Activated CD4-positive, alpha-beta T cell treated with anti-CD3 and anti-CD28 coated beads, Interleukin-2, amount 10 ng/mL, durations not matched to agents 24 days and 14 days (primary cell): Measurements from ENCODE around the gene CNPY4. TPM values are rescaled to one million over a fixed set of nuclear protein-coding genes. Genes with fewer than 3 reads are reported as not detected.

ENCODE experiments used
- DNase-seq: peaks from one replicate; pipeline ENCODE4 v3.0.0; 2022
- H3K27ac Mint-ChIP-seq: one replicate; pipeline ENCODE4 v1.8.0; 2022; ENCODE audit warnings: mild to moderate bottlenecking, mixed read lengths
- H3K27me3 Mint-ChIP-seq: one replicate; pipeline ENCODE4 v1.8.0; 2022; ENCODE audit warnings: mixed read lengths
- H3K36me3 Mint-ChIP-seq: one replicate; pipeline ENCODE4 v1.8.0; 2022; ENCODE audit warnings: low read depth, mild to moderate bottlenecking, mixed read lengths
- H3K4me1 Mint-ChIP-seq: one replicate; pipeline ENCODE4 v1.8.0; 2021; ENCODE audit warnings: mixed read lengths
- H3K4me3 Mint-ChIP-seq: one replicate; pipeline ENCODE4 v1.8.0; 2022; ENCODE audit warnings: mild to moderate bottlenecking, moderate library complexity, mixed read lengths
- H3K9me3 Mint-ChIP-seq: one replicate; pipeline ENCODE4 v1.8.0; 2021; ENCODE audit warnings: mixed read lengths
- intact Hi-C: fragments of 100-400 bp; cut with micrococcal nuclease; formaldehyde crosslinking; loops from one replicate; pipeline ENCODE4 v1.15.1; 2023
- total RNA-seq: library from RNA; stranded (reverse); gene quantifications from 2 replicates; pipeline ENCODE4 v1.2.3, GENCODE V29; 2022

Gene CNPY4
- total RNA-seq, 1 donor from 2014 or later: 16.2 TPM

GRCh38 chr7:100087055-100087750 lies 32.2 kb upstream of the CNPY4 start:
- H3K27me3 Mint-ChIP-seq: peaks cover 10% of the 10 kb centered on the region
- DNase-seq: no peak
- H3K4me1 Mint-ChIP-seq: peaks cover 32% of the 10 kb centered on the region
- intact Hi-C loops: loop anchor here (10.0 kb wide), 1 partner anchor 532 kb away; the partner anchor contains the start of genes FAM200A and ZNF655
- no peaks in the 10 kb centered on the region for H3K9me3 Mint-ChIP-seq
- H3K4me3 Mint-ChIP-seq: peak overlapping the region; percentile 18
- peaks cover 22% of the 10 kb centered on the region for H3K36me3 Mint-ChIP-seq
- H3K27ac Mint-ChIP-seq: no peak overlapping the region

GRCh38 chr7:100088095-100088620 lies 31.3 kb upstream of the CNPY4 start:
- peak; percentile 56 for DNase-seq
- H3K27me3 Mint-ChIP-seq: peaks cover 7% of the 10 kb centered on the region
- peaks cover 31% of the 10 kb centered on the region for H3K36me3 Mint-ChIP-seq
- H3K4me1 Mint-ChIP-seq: peaks cover 27% of the 10 kb centered on the region
- H3K4me3 Mint-ChIP-seq: peak overlapping the region; percentile 86
- no peaks in the 10 kb centered on the region for H3K9me3 Mint-ChIP-seq
- peak overlapping the region; percentile 94 for H3K27ac Mint-ChIP-seq
- intact Hi-C loops: loop anchor here (2.0 to 10.0 kb wide), 2 partner anchors 39 to 533 kb away; partner anchors contain the start of genes FAM200A, MBLAC1 and ZNF655

- intact Hi-C loops: loop anchor here (1.0 to 10.0 kb wide), 4 partner anchors 8 to 534 kb away; partner anchors contain the start of genes AP4M1, FAM200A, MBLAC1 and MCM7
- Mint-ChIP-seq H3K27me3 (peaks cover 7% of the 10 kb centered on the region), H3K27ac (peak within 1 kb of the TSS; percentile 94), H3K36me3 (peaks cover 38% of the 10 kb centered on the region), H3K4me3 (peak within 1 kb of the TSS; percentile 86), H3K9me3 (no peaks in the 10 kb centered on the region), H3K4me1 (peaks cover 29% of the 10 kb centered on the region)
- DNase-seq: peak; percentile 97
Measured at GRCh38 chr7:100088621-100089457, 30.6 kb upstream of the CNPY4 start, which contains the start of gene COPS6. Gene COPS6 (plus strand): TSS chr7:100088969. CDS start chr7:100088991, 22 bp downstream.

- DNase-seq: no peak
- peaks cover 7% of the 10 kb centered on the region for H3K27me3 Mint-ChIP-seq
- intact Hi-C loops: loop anchor here (1.0 to 10.0 kb wide), 4 partner anchors 8 to 535 kb away; partner anchors contain the start of genes AP4M1, FAM200A, MBLAC1 and MCM7
- peak overlapping the region; percentile 86 for H3K4me3 Mint-ChIP-seq
- H3K4me1 Mint-ChIP-seq: peaks cover 29% of the 10 kb centered on the region
- peaks cover 45% of the 10 kb centered on the region for H3K36me3 Mint-ChIP-seq
- peak overlapping the region; percentile 94 for H3K27ac Mint-ChIP-seq
- no peaks in the 10 kb centered on the region for H3K9me3 Mint-ChIP-seq
Measured at GRCh38 chr7:100089458-100090196, 29.8 kb upstream of the CNPY4 start.

GRCh38 chr7:100090527-100091410 lies 28.7 kb upstream of the CNPY4 start:
- Mint-ChIP-seq H3K27me3 (no peaks in the 10 kb centered on the region), H3K4me1 (peaks cover 35% of the 10 kb centered on the region), H3K4me3 (peak overlapping the region; percentile 86), H3K27ac (peak overlapping the region; percentile 2), H3K9me3 (no peaks in the 10 kb centered on the region), H3K36me3 (peaks cover 55% of the 10 kb centered on the region)
- intact Hi-C loops: no loop called here
- peak; percentile 65 for DNase-seq

- no peaks in the 10 kb centered on the region for H3K27me3 Mint-ChIP-seq
- intact Hi-C loops: no loop called here
- no peaks in the 10 kb centered on the region for H3K9me3 Mint-ChIP-seq
- H3K4me3 Mint-ChIP-seq: no peak overlapping the region
- peaks cover 35% of the 10 kb centered on the region for H3K4me1 Mint-ChIP-seq
- H3K36me3 Mint-ChIP-seq: peaks cover 62% of the 10 kb centered on the region
- peak overlapping the region; percentile 28 for H3K27ac Mint-ChIP-seq
- DNase-seq: peak; percentile 64
Measured at GRCh38 chr7:100091411-100092181, 27.8 kb upstream of the CNPY4 start.

- H3K27me3 Mint-ChIP-seq: no peaks in the 10 kb centered on the region
- no peak overlapping the region for H3K4me3 Mint-ChIP-seq
- H3K4me1 Mint-ChIP-seq: peaks cover 43% of the 10 kb centered on the region
- no peak overlapping the region for H3K27ac Mint-ChIP-seq
- DNase-seq: no peak
- no peaks in the 10 kb centered on the region for H3K9me3 Mint-ChIP-seq
- H3K36me3 Mint-ChIP-seq: peaks cover 74% of the 10 kb centered on the region
- intact Hi-C loops: no loop called here
Measured at GRCh38 chr7:100093054-100093453, 26.4 kb upstream of the CNPY4 start.

- Mint-ChIP-seq H3K36me3 (peaks cover 77% of the 10 kb centered on the region), H3K27ac (peak overlapping the region; percentile 20)
Measured at GRCh38 chr7:100093498-100093897, 25.9 kb upstream of the CNPY4 start.

GRCh38 chr7:100093925-100094486 lies 25.4 kb upstream of the CNPY4 start:
- intact Hi-C loops: no loop called here
- H3K27me3 Mint-ChIP-seq: no peaks in the 10 kb centered on the region
- no peak overlapping the region for H3K27ac Mint-ChIP-seq
- no peak overlapping the region for H3K4me3 Mint-ChIP-seq
- H3K9me3 Mint-ChIP-seq: no peaks in the 10 kb centered on the region
- H3K4me1 Mint-ChIP-seq: peaks cover 47% of the 10 kb centered on the region
- peaks cover 81% of the 10 kb centered on the region for H3K36me3 Mint-ChIP-seq
- DNase-seq: no peak

More at GRCh38 chr7:100093498-100093897, 25.9 kb upstream of the CNPY4 start:
- Mint-ChIP-seq H3K27me3 (no peaks in the 10 kb centered on the region), H3K4me1 (peaks cover 43% of the 10 kb centered on the region), H3K4me3 (no peak overlapping the region), H3K9me3 (no peaks in the 10 kb centered on the region)
- DNase-seq: no peak
- intact Hi-C loops: no loop called here

GRCh38 chr7:100095289-100095688 lies 24.1 kb upstream of the CNPY4 start:
- Mint-ChIP-seq H3K4me1 (peaks cover 51% of the 10 kb centered on the region), H3K27ac (no peak overlapping the region), H3K27me3 (no peaks in the 10 kb centered on the region)

GRCh38 chr7:100095704-100096103 lies 23.7 kb upstream of the CNPY4 start:
- no peak overlapping the region for H3K27ac Mint-ChIP-seq
- H3K9me3 Mint-ChIP-seq: no peaks in the 10 kb centered on the region
- no peaks in the 10 kb centered on the region for H3K27me3 Mint-ChIP-seq
- H3K4me1 Mint-ChIP-seq: peaks cover 47% of the 10 kb centered on the region
- intact Hi-C loops: no loop called here
- peaks cover 93% of the 10 kb centered on the region for H3K36me3 Mint-ChIP-seq
- no peak for DNase-seq
- no peak overlapping the region for H3K4me3 Mint-ChIP-seq

More at GRCh38 chr7:100095289-100095688, 24.1 kb upstream of the CNPY4 start:
- DNase-seq: no peak
- H3K9me3 Mint-ChIP-seq: no peaks in the 10 kb centered on the region
- no peak overlapping the region for H3K4me3 Mint-ChIP-seq
- H3K36me3 Mint-ChIP-seq: peaks cover 93% of the 10 kb centered on the region
- intact Hi-C loops: no loop called here
